ENCODE data around the gene CYBA.

CYBA gene

GRCh38 chr16:88647178-88648070 lies 3.4 kb downstream of the CYBA start:
- DNase-seq (ENCODE audit: low spot score): no peak

GRCh38 chr16:88646345-88647034 lies 4.4 kb downstream of the CYBA start:
- DNase-seq (ENCODE audit: low spot score): no peak

- DNase-seq (ENCODE audit: low spot score): no peak
Measured at GRCh38 chr16:88645941-88646340, 4.9 kb downstream of the CYBA start.

GRCh38 chr16:88645455-88645854 lies 5.4 kb downstream of the CYBA start:
- no peak for DNase-seq (ENCODE audit: low spot score)

GRCh38 chr16:88643644-88643932 lies 7.3 kb downstream of the CYBA start:
- DNase-seq (ENCODE audit: low spot score): no peak

GRCh38 chr16:88642881-88643643 lies 7.8 kb downstream of the CYBA start:
- DNase-seq (ENCODE audit: low spot score): no peak

- no peak for DNase-seq (ENCODE audit: low spot score)
Measured at GRCh38 chr16:88640498-88641247, 10.2 kb downstream of the CYBA start.

GRCh38 chr16:88640039-88640495 lies 10.8 kb downstream of the CYBA start:
- DNase-seq (ENCODE audit: low spot score): no peak

- no peak for DNase-seq (ENCODE audit: low spot score)
Measured at GRCh38 chr16:88639231-88640038, 11.4 kb downstream of the CYBA start.

- DNase-seq (ENCODE audit: low spot score): no peak
Measured at GRCh38 chr16:88638323-88639230, 12.3 kb downstream of the CYBA start, which contains the start of gene IL17C. IL17C (plus strand) TSS chr16:88638572; CDS start chr16:88638642, 70 bp downstream.

GRCh38 chr16:88636488-88637265 lies 14.2 kb downstream of the CYBA start:
- DNase-seq (ENCODE audit: low spot score): no peak

GRCh38 chr16:88635671-88636319 lies 15.1 kb downstream of the CYBA start:
- DNase-seq (ENCODE audit: low spot score): no peak

- no peak for DNase-seq (ENCODE audit: low spot score)
Measured at GRCh38 chr16:88634994-88635670, 15.7 kb downstream of the CYBA start.

- no peak for DNase-seq (ENCODE audit: low spot score)
Measured at GRCh38 chr16:88634141-88634993, 16.5 kb downstream of the CYBA start.

GRCh38 chr16:88633684-88634140 lies 17.1 kb downstream of the CYBA start:
- no peak for DNase-seq (ENCODE audit: low spot score)

GRCh38 chr16:88632587-88632930 lies 18.3 kb downstream of the CYBA start:
- no peak for DNase-seq (ENCODE audit: low spot score)
